M059J (cell line): Measurements from ENCODE around the gene COX20. TPM values are rescaled to one million over a fixed set of nuclear protein-coding genes. Genes with fewer than 3 reads are reported as not detected.

ENCODE experiments used
- DNase-seq: peaks from one replicate; pipeline ENCODE4 v3.0.0-alpha.2; 2012; ENCODE audit warnings: low read depth
- total RNA-seq: library from RNA; depleted of rRNA; stranded (reverse); fragments of >200 nt; shearing (Covaris generic); gene quantifications from 2 replicates; pipeline ENCODE4 v1.2.3, GENCODE V29; 2014; rRNA removed

COX20 gene
- total RNA-seq, 1 experiment from 2014 or later, result 30.0 TPM

- DNase-seq, result no peak
Measured at GRCh38 chr1:244874974-244875579, 39.6 kb downstream of the COX20 start.

DNA sequence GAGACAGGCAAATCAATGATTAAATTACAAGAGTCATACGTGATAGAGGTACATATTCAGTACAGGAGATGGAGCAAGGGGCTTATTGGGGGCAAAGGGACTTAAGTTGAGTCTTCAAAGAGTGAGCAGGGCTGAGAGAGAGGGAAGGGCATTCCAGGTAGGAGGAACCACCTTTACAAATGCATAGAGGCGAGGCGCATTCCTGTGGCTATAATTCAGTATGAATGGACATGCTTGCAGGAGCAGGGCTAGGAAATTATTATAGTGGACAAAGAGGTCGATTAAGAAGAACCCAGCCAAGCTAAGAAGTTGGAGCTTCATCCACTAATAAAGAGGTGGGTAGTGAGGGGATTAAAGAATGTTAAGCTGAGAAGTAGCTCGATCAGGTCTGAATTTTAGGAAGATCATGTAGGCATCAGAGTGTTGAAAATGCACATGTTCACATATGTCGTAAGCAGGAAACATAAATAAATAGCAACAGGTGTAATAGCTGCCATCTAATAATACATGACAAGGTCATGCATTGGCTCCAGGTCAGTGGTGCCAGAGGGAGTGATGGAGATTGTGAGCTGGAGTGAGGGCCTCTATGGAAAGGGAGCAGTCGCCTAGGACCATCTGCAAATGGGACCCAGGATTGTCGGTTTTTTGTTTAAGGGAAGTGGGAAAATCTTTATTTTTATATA is 40.9 kb downstream of the COX20 start:
- no peak for DNase-seq

DNA sequence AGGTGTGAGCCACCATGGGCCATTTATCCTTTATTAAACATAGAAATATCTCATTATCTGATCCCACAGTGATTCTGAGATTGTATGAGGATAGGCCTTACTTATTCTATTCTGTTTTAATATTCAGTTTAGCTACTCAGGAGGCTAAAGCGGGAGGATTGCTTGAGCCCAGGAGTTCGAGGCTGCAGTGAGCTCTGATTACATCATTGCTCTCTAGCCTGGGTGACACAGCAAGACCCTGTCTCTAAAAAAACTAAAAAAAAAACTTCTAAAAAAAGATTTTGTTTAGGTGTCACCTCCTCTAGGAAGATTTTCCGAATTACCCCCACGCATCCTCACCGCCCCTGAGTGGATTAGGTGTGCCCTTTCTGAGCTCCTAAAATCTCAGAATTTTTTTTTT is 43.2 kb downstream of the COX20 start:
- DNase-seq, result no peak

DNA sequence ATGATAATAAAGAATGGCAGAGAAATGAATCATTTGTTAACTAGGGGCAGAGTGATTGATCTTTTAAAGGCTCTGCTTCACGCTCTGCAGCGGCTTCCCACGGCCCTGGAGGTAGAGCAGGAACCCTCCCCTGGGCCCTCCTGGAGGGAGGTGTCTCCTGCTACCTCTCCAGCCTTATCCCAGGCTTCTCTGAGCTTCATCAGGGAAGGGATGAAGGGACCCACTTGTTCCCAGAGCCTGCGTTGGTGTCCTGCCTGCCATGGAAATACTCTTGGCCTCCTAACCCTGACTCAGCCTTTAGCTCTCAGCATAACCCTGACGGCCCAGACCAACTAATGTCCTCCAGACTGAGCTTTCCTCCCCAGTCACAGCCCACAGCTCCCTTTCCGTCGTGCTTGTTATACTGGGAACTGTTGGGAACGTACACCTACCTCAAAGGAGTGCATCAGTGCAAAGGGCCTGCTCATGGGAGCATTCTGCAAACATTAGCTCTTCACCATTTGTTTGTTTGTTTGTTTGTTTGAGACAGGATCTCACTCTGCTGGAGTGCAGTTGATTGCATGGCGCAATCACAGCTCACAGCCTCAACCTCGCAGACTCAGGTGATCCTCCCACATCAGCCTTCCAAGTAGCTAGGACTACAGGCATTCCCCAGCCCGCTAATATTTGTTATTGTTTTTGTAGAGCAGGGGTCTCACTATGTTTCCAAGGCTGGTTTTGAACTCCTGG is 46.3 kb downstream of the COX20 start:
- no peak for DNase-seq

GRCh38 chr1:244887281-244887680 is 51.8 kb downstream of the COX20 start:
- no peak for DNase-seq

DNA sequence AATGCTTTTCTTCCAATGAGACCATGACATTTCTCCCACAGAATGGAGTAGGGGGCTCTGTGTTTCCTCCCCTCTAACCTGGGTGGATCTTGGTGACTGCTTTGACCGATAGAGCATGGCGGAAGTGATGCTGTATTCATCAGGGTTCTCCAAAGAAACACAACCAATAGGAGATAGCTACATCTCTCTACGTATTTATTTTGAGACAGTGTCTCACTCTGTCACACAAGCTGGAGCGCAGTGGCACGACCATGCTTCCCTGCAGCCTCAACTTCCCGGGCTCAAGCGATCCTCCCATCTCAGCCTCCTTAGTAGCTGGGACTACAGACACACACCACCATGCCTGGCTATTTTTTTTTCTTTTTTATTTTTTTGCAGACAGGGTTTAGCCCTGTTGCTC is 58.4 kb downstream of the COX20 start:
- DNase-seq, result no peak

Other genes starting within 250 kb of the COX20 start
- 37.2 and 59.0 TPM in 2 replicates for gene DESI2, start 182.5 kb upstream of the COX20 start, total RNA-seq
- gene HNRNPU, start 28.9 kb downstream of the COX20 start, total RNA-seq, result 246 and 357 TPM in 2 replicates